GM10266 (cell line): ENCODE measurements around the gene RGS1.

ENCODE experiments used
- DNase-seq: peaks from one replicate; pipeline ENCODE4 v3.0.0; 2012; ENCODE audit errors: extremely low spot score
- TF ChIP-seq, protein P1 (sequence below): IDR thresholded peaks from 2 replicates; pipeline ENCODE4 v1.5.1; 2012; ENCODE audit warnings: mild to moderate bottlenecking, low read depth; ENCODE audit not compliant: control insufficient read depth, insufficient read depth; ENCODE audit errors: missing control alignments

RGS1 gene

GRCh38 chr1:192577145-192578140 lies 1.9 kb downstream of the RGS1 start:
- DNase-seq: no peak

GRCh38 chr1:192578144-192578909 lies 2.8 kb downstream of the RGS1 start:
- TF ChIP-seq, protein P1, sequence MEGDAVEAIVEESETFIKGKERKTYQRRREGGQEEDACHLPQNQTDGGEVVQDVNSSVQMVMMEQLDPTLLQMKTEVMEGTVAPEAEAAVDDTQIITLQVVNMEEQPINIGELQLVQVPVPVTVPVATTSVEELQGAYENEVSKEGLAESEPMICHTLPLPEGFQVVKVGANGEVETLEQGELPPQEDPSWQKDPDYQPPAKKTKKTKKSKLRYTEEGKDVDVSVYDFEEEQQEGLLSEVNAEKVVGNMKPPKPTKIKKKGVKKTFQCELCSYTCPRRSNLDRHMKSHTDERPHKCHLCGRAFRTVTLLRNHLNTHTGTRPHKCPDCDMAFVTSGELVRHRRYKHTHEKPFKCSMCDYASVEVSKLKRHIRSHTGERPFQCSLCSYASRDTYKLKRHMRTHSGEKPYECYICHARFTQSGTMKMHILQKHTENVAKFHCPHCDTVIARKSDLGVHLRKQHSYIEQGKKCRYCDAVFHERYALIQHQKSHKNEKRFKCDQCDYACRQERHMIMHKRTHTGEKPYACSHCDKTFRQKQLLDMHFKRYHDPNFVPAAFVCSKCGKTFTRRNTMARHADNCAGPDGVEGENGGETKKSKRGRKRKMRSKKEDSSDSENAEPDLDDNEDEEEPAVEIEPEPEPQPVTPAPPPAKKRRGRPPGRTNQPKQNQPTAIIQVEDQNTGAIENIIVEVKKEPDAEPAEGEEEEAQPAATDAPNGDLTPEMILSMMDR: no peak
- no peak for DNase-seq

More at GRCh38 chr1:192577145-192578140, 1.9 kb downstream of the RGS1 start:
- TF ChIP-seq, protein P1: no peak

- DNase-seq: no peak
Measured at GRCh38 chr1:192579010-192579738, 3.6 kb downstream of the RGS1 start.

DNA sequence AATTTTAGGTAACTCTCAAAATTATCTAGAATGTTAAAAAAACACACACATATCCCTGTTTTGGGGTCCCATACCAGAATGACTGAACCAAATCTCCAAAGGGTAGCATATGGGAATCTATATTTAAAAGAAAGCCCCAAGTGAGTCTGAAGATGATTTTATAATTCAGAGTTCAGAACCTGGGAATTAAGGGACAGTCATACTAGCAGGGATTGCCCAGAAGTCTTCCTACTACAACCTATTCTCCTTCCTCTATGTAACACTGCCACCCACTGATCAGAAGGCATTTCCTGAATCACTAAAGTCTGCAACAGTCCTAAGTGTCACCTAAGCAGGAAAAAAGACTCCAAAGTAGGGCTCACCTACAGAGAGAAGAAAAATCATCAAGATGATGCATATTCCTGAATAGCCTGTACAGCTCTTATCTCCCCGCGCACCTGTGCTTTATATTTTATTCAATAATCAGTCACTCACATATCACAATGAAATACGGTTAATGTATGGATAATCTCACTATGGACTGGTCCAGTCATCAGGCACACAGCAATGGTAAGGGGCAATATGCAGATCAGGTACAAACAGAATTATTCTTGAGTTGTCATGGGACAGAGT lies 4.9 kb downstream of the RGS1 start:
- TF ChIP-seq, protein P1: peak; percentile 54
- DNase-seq: no peak

More at GRCh38 chr1:192579010-192579738, 3.6 kb downstream of the RGS1 start:
- TF ChIP-seq, protein P1: no peak

DNA sequence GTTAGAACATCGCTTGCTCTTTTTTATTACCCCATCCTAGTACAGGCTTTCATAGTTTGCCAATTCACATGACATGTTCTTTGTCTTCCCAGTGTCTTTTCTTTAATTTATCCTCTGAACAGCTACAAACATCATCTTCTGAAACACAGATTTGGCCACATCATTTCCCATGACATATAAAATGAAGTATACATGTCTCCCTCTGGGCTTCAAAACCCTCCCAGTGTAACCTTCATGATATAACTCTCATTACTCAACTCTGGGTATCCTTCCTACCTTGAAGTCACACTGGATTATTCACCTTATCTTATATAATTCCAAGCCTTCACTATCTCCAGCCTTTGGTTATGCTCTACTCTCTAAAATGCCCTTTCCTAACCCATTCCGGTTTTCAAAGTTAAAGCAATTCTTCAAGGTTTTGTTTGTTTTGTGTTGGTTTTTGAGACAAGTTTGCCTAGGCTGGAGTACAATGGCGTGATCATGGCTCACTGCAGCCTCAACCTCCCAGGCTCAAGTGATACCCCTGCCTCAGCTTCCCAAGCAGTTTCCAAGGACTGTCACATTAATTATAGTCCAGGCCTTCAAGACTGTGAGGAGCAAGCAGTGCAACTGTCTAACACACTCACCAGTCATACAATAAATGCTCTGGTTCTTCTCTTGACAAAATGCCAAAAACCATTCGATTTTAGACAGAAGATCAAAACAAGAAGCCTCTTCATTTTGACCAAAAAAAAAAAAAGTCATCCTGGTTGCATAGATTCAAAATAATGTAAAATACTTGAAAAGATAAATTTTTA lies 5.8 kb downstream of the RGS1 start:
- DNase-seq: no peak
- TF ChIP-seq, protein P1: no peak

DNA sequence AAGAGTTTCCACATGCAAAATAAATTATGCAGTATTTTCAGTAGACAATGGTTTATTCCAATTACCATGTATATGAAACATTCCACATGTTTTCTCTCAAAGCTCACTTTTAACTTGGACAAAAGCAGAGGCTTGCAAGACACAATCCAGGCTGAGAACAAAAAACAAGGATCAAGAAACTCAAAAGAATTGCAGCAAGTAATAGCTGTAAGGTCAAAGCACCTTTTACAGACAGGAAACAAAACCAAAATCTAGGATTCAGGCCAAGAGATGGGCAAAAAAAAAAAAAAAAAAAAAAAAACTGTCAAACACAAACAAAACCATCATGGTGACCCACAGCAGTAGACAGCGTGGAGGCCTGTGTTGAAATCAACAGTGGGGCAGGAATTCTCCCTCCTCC lies 9.3 kb downstream of the RGS1 start:
- DNase-seq: no peak
- TF ChIP-seq, protein P1: no peak
